Lower lobe of right lung (tissue), 2 donors: ENCODE data around the gene TMEM132D. TPM values are rescaled to one million over a fixed set of nuclear protein-coding genes. Genes with fewer than 3 reads are reported as not detected.

Experiments used
- ATAC-seq, 2 donors: fragments of 200-7000 bp; cut with Tn5 transposase; one replicate each; pipeline ENCODE4 v1.9.1; 2020 to 2022; ENCODE audit warnings: mild to moderate bottlenecking in 2 of 2, moderate library complexity in 2 of 2
- DNase-seq: peaks from one replicate; pipeline ENCODE4 v3.0.0-alpha.2; 2020
- H3K27ac ChIP-seq: fragments of 200-600 bp; one replicate; pipeline ENCODE4 v1.8.0; 2022
- H3K27me3 ChIP-seq: fragments of 200-600 bp; one replicate; pipeline ENCODE4 v1.8.0; 2022; ENCODE audit warnings: low read depth
- H3K36me3 ChIP-seq: fragments of 200-600 bp; one replicate; pipeline ENCODE4 v1.8.0; 2022; ENCODE audit warnings: mild to moderate bottlenecking
- H3K4me1 ChIP-seq: fragments of 200-600 bp; one replicate; pipeline ENCODE4 v1.8.0; 2022
- H3K4me3 ChIP-seq: fragments of 200-600 bp; one replicate; pipeline ENCODE4 v1.8.0; 2022; ENCODE audit warnings: mild to moderate bottlenecking
- H3K9me3 ChIP-seq: fragments of 200-600 bp; one replicate; pipeline ENCODE4 v1.8.0; 2022
- intact Hi-C: fragments of 100-400 bp; cut with DNase I; formaldehyde crosslinking; loops from one replicate; pipeline ENCODE4 v1.11.0; 2022
- total RNA-seq: library from RNA; stranded (reverse); fragmentation: NEBNext Ultra II Directional; extraction: Animal tissue kit (Norgen Biotek cat#: 25700); gene quantifications from one replicate; pipeline ENCODE4 v1.2.1, GENCODE V29; 2021
- TF ChIP-seq, protein P1 (sequence below): fragments of 200-600 bp; IDR thresholded peaks from one replicate; pipeline ENCODE4 v1.8.0; 2022; ENCODE audit warnings: antibody characterized with exemption, mild to moderate bottlenecking
- donor health status: DM: no; HTN: yes; CAD: no; lungs with severe emphysema.

Gene TMEM132D
- total RNA-seq, 1 donor from 2014 or later, result 0.06 TPM

DNA sequence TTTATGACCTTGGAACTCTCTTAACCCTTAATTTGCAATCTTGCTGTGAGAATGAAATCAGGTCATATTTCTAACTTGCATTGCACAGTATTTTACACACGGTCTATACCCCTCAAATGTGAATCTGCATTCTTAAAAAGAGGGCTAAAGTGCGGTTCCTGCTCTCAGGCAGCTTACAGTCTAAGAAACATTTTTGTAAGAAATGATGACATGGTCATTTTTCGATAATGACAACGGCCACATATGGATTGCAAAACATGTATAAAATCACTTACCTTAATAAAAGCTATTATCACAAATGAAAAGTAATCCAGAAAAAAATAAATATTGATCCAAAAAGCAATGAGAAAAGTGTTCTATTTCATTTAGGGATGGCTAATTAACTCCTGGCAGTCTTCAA is 24.8 kb upstream of the TMEM132D start:
- TF ChIP-seq, protein P1, sequence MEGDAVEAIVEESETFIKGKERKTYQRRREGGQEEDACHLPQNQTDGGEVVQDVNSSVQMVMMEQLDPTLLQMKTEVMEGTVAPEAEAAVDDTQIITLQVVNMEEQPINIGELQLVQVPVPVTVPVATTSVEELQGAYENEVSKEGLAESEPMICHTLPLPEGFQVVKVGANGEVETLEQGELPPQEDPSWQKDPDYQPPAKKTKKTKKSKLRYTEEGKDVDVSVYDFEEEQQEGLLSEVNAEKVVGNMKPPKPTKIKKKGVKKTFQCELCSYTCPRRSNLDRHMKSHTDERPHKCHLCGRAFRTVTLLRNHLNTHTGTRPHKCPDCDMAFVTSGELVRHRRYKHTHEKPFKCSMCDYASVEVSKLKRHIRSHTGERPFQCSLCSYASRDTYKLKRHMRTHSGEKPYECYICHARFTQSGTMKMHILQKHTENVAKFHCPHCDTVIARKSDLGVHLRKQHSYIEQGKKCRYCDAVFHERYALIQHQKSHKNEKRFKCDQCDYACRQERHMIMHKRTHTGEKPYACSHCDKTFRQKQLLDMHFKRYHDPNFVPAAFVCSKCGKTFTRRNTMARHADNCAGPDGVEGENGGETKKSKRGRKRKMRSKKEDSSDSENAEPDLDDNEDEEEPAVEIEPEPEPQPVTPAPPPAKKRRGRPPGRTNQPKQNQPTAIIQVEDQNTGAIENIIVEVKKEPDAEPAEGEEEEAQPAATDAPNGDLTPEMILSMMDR, result no peak
- DNase-seq (no peak), ATAC-seq (no peak)
- Histone ChIP-seq H3K27ac (no peak overlapping the region), H3K4me3 (no peak overlapping the region), H3K27me3 (no peaks in the 10 kb centered on the region), H3K4me1 (no peaks in the 10 kb centered on the region), H3K9me3 (no peaks in the 10 kb centered on the region), H3K36me3 (no peaks in the 10 kb centered on the region)
- intact Hi-C loops, result no loop called here

DNA sequence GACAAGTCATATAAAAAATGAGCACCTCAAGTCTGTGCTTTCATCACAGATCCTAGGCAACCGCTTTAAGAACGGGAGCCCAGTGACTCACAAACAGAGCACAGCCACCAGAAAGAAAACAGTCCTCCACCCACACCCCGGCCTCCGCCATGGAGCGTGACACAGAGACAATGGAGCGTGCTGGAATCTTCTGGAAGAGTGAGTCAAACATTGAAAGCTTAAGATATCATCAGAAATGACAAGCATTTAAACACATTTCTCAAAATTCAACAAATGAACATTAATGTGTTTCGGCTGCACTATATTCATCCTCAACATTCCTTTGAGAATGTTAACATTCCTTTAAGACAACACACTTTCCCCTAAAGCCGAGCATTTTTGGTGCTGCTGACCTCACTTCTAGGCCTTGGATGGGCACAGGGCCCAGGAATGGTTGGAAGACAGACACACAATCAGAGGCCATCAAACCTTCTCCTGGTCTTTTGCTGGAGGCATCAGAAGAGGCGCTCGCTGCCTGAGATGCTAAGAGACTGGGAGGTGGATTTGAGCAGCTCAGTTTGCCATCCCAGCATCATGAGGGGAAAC is 23.6 kb upstream of the TMEM132D start:
- ATAC-seq (no peak), DNase-seq (no peak)
- Histone ChIP-seq H3K4me1 (no peaks in the 10 kb centered on the region), H3K9me3 (no peaks in the 10 kb centered on the region), H3K36me3 (no peaks in the 10 kb centered on the region), H3K27me3 (no peaks in the 10 kb centered on the region), H3K4me3 (no peak overlapping the region), H3K27ac (no peak overlapping the region)
- intact Hi-C loops, result no loop called here
- TF ChIP-seq, protein P1, result no peak

DNA sequence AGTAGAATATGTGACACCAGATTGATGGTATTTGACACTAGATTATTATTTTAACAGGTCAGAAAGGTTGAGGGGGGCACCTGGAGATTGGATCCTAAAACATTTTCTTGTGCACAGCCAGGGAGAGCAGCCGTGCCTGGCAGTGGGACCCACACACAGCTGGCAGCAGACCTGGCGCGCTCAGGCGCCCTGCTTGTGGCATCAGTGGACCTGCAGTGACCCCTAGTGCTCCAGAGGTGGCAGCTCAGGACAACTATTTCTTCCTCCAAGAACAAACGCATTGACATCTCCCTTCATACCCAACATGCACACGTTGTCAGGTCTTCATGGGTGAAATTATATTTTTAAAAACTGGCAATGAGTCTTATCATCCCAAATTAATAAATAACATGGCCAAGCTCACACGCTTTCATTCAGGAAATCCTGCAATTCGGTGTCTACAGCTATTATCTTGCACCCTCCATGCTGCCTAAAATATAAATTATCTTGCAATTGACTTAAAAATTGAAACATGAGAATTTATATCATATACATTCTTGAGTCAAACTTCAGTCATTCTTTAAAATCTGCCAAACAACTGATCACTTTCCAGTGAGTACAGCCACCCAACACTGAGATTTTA is 7.7 kb upstream of the TMEM132D start:
- TF ChIP-seq, protein P1, result peak; percentile 65
- no peak overlapping the region for H3K4me3 ChIP-seq
- intact Hi-C loops, result no loop called here

DNA sequence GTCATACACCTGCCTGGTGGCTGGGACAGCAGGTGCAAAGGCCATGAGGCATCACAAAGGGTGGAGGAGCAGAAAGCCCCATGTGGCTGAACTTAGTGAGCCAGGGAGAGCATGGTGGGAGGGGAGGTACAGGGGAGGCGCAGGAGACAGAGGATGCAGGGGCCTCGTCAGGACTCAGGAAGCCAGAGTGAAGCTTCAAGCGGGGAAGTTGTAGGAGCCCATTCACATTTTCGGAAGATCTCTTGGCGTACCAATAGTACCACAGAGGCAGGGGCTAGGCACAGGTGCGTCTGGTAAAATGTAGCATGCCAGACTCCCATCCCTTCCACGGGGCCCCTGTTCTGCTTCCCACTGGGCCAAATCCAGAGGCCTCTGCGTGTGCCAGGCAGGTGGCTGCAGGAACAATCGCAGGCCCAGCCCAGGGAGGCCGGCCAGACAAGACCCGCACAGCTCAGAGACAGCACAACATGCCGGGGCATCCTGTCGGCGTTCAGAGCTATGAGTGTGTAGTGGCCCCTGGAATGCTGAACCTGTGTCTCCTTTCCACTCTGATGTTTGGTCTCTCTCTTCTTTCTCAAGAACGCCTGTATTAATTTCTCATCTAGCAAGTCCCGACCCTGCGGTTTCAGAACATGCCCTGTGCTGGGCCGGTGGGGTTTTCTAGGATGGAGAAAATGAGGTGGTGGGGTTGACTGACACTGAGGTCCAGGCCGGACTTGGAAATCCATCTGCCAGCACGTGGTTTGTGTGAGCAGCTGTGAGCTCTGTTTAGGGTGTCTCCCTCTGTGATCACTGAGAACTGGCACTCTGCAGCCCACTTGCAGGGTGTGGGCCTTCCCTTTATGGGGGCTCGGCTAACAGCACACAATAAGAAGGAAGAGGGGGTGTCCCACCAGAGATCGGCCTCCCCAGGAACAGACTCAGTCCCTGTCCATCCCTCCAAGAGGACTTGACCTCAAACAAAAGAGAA is 5.5 kb upstream of the TMEM132D start:
- intact Hi-C loops, result no loop called here
- TF ChIP-seq, protein P1, result no peak
- ATAC-seq, result peak in 1 of 2 donors; percentile 44
- H3K9me3 ChIP-seq, result no peaks in the 10 kb centered on the region
- no peak overlapping the region for H3K27ac ChIP-seq
- no peaks in the 10 kb centered on the region for H3K36me3 ChIP-seq
- no peak for DNase-seq
- H3K4me3 ChIP-seq, result no peak overlapping the region
- no peaks in the 10 kb centered on the region for H3K4me1 ChIP-seq
- H3K27me3 ChIP-seq, result peaks cover 18% of the 10 kb centered on the region

More for the DNA sequence above, 7.7 kb upstream of the TMEM132D start:
- H3K36me3 ChIP-seq, result no peaks in the 10 kb centered on the region
- H3K4me1 ChIP-seq, result no peaks in the 10 kb centered on the region
- ATAC-seq (peak; percentile 77 to 86), DNase-seq (peak; percentile 57)
- no peak overlapping the region for H3K27ac ChIP-seq
- peaks cover 6% of the 10 kb centered on the region for H3K27me3 ChIP-seq
- H3K9me3 ChIP-seq, result no peaks in the 10 kb centered on the region

DNA sequence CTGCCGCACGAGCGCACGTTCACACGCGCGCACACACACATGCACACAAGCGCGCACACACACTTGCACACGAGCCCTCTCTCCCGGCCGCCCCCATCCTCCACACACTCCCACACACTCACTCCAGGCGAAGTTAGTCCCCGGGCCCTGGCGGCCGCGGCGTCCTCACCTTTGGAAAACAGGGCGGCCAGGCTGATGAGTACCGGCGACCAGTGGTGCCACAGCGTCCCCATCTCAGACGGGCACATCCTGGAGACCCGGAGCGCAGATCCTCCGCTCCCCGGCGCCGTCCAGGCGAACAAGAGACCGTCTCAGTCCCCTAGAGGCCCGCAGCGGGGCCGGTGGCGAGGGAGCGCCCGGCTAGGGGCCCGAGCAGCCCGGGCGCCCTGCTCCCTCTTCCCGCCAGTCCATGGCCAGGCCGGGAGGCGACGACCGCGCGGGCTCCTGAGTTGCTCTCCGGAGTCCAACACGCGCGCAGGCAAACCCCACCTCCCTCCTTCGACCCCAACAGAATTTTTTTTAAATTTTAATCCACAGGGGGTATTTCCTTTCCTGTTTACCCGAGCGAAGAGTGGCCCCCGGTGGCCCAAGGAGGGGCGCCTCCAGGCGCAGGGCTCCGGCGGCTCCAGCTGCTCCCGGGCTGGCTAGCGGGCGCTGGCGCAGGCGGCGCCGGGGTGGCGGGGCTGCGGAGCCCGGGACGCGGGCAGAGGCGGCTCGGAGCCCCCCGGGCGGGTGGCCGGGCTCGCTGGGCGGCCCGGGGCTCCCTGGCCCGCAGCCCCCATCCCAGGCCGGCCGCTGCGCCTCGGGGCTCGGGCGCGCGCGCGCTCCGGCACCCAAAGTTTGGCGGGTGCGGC is 506 bp downstream of the TMEM132D start:
- intact Hi-C loops, result no loop called here
- no peaks in the 10 kb centered on the region for H3K9me3 ChIP-seq
- no peak overlapping the region for H3K4me3 ChIP-seq
- H3K4me1 ChIP-seq, result no peaks in the 10 kb centered on the region
- no peak overlapping the region for H3K27ac ChIP-seq
- peaks cover 43% of the 10 kb centered on the region for H3K27me3 ChIP-seq
- TF ChIP-seq, protein P1, result no peak
- ATAC-seq (peak; percentile 32 to 37), DNase-seq (no peak)
- no peaks in the 10 kb centered on the region for H3K36me3 ChIP-seq
